ENCODE data around the gene SLC16A11. TPM values are rescaled to one million over a fixed set of nuclear protein-coding genes. Genes with fewer than 3 reads are reported as not detected.

SLC16A11 gene
- total and polyA plus RNA-seq, 9 of the 15 experiments (the other 6 are each of a cell fraction or from before 2014, with no cell fraction given) = not detected

- TF ChIP-seq JUNB (CRISPR knock-in tag; conservative IDR thresholded peaks at IDR 0.05) (no peak), ZNF764 (CRISPR knock-in tag; IDR thresholded peaks at IDR 0.05; ENCODE audit: low read depth) (peak; percentile 62; the same call in 1 of the 2 replicates), CXXC5 (CRISPR knock-in tag; IDR thresholded peaks at IDR 0.05) (peak; percentile 48; the same call in 1 of the 2 replicates), PRPF4 (IDR thresholded peaks at IDR 0.05; ENCODE audit: insufficient read depth, low read depth, low read length, poor library complexity, severe bottlenecking) (no peak), TFAP4 (CRISPR knock-in tag; IDR thresholded peaks at IDR 0.05; ENCODE audit: borderline replicate concordance) (peak; percentile 47; the same call in 1 of the 2 replicates), DPF2 (IDR thresholded peaks at IDR 0.05) (no peak), RAD21 (CRISPR knock-in tag; conservative IDR thresholded peaks at IDR 0.05 in 1 of 2, IDR thresholded peaks at IDR 0.05 in 1 of 2) (peak; percentile 69 to 77), HSF4 (CRISPR knock-in tag; IDR thresholded peaks at IDR 0.05; ENCODE audit: borderline replicate concordance) (no peak), SMAD4 (CRISPR knock-in tag; conservative IDR thresholded peaks at IDR 0.05) (0 out of 2 replicates have a peak, but pooled peaks have one; percentile 21), REST (IDR thresholded peaks at IDR 0.05; ENCODE audit: borderline replicate concordance) (peak; percentile 78), REST (CRISPR knock-in tag; IDR thresholded peaks at IDR 0.05; ENCODE audit: low read depth) (no peak), ZNF280B (CRISPR knock-in tag; IDR thresholded peaks at IDR 0.05) (no peak), NFE2 (IDR thresholded peaks at IDR 0.05; ENCODE audit: low read depth) (no peak), HMGN3 (IDR thresholded peaks at IDR 0.05; ENCODE audit: borderline replicate concordance, extremely low read depth, insufficient read length, low read depth, low read length) (no peak), BRD9 (IDR thresholded peaks at IDR 0.05; ENCODE audit: low read depth, partially characterized antibody) (no peak), EP400 (IDR thresholded peaks at IDR 0.05) (no peak), CREM (IDR thresholded peaks at IDR 0.05; ENCODE audit: low read depth) (0 out of 2 replicates have a peak, but pooled peaks have one; percentile 13), ZKSCAN3 (CRISPR knock-in tag; IDR thresholded peaks at IDR 0.05) (no peak)
These were observed 42.5 kb downstream of the SLC16A11 start (continued) for GRCh38 chr17:7001318-7001961.
